K562 (cell line): ENCODE measurements around the gene LHPP.

Experiments
- CREM ChIP-seq: IDR thresholded peaks from 2 replicates; pipeline ENCODE4 v1.6.1; 2014; ENCODE audit warnings: antibody characterized with exemption, low read depth
- EZH2 ChIP-seq: IDR thresholded peaks from 2 replicates; pipeline ENCODE4 v1.6.1; 2012; ENCODE audit warnings: low read depth, mild to moderate bottlenecking, inconsistent platforms, low read length, borderline replicate concordance
- GATAD2B ChIP-seq: fragments of 450-650 bp; IDR thresholded peaks from 2 replicates; pipeline ENCODE4 v1.6.1; 2017; ENCODE audit warnings: mild to moderate bottlenecking, borderline replicate concordance
- NFYB ChIP-seq: IDR thresholded peaks from 2 replicates; pipeline ENCODE4 v1.6.1; 2011; ENCODE audit warnings: mild to moderate bottlenecking, moderate library complexity; ENCODE audit not compliant: insufficient read length; ENCODE audit errors: extremely low read depth
- TAF7 ChIP-seq: fragments of 450-650 bp; IDR thresholded peaks from 2 replicates; pipeline ENCODE4 v1.6.1; 2016; ENCODE audit warnings: missing genetic modification characterization, missing compliant biosample characterization
- TRIM28 ChIP-seq: fragments of 450-650 bp; IDR thresholded peaks from 2 replicates; pipeline ENCODE4 v1.6.1; 2017
- ZNF3 ChIP-seq: fragments of 250-450 bp; sonication (Bioruptor Pico); IDR thresholded peaks from 2 replicates; pipeline ENCODE4 v1.5.0; 2021; ENCODE audit warnings: mild to moderate bottlenecking, moderate library complexity
- TF ChIP-seq, protein P1 (sequence below): fragments of 450-650 bp; IDR thresholded peaks from 2 replicates; pipeline ENCODE4 v1.6.1; 2016; ENCODE audit warnings: low read depth
- TF ChIP-seq, protein P2 (sequence below): sonication (generic); formaldehyde crosslinking; IDR thresholded peaks from 2 replicates; pipeline ENCODE4 v1.8.0; 2023; ENCODE audit warnings: mild to moderate bottlenecking, missing genetic modification reagents

DNA sequence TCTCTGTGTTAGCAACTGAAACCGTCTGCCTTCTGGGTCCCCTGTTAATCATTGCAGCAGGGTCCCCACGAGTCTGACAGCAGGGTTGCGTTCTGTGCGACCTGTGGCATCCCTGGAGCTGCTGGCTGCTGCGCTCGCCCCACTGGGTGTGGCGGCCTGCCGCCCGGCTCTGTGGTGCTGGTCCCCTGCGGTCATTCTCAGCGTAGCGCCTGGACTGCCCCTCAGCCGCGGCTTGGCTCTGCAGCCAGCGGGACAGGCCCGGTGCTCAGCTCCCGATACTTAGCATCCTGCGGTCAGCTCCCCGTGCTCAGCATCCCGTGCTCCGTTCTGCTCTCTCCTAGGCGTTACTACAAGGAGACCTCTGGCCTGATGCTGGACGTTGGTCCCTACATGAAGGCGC lies 35.0 kb downstream of the LHPP start:
- TF ChIP-seq GATAD2B (no peak), NFYB (no peak), CREM (no peak), EZH2 (no peak), ZNF3 (CRISPR knock-in tag) (no peak), TAF7 (tag) (no peak), TRIM28 (no peak)
- TF ChIP-seq, protein P1, sequence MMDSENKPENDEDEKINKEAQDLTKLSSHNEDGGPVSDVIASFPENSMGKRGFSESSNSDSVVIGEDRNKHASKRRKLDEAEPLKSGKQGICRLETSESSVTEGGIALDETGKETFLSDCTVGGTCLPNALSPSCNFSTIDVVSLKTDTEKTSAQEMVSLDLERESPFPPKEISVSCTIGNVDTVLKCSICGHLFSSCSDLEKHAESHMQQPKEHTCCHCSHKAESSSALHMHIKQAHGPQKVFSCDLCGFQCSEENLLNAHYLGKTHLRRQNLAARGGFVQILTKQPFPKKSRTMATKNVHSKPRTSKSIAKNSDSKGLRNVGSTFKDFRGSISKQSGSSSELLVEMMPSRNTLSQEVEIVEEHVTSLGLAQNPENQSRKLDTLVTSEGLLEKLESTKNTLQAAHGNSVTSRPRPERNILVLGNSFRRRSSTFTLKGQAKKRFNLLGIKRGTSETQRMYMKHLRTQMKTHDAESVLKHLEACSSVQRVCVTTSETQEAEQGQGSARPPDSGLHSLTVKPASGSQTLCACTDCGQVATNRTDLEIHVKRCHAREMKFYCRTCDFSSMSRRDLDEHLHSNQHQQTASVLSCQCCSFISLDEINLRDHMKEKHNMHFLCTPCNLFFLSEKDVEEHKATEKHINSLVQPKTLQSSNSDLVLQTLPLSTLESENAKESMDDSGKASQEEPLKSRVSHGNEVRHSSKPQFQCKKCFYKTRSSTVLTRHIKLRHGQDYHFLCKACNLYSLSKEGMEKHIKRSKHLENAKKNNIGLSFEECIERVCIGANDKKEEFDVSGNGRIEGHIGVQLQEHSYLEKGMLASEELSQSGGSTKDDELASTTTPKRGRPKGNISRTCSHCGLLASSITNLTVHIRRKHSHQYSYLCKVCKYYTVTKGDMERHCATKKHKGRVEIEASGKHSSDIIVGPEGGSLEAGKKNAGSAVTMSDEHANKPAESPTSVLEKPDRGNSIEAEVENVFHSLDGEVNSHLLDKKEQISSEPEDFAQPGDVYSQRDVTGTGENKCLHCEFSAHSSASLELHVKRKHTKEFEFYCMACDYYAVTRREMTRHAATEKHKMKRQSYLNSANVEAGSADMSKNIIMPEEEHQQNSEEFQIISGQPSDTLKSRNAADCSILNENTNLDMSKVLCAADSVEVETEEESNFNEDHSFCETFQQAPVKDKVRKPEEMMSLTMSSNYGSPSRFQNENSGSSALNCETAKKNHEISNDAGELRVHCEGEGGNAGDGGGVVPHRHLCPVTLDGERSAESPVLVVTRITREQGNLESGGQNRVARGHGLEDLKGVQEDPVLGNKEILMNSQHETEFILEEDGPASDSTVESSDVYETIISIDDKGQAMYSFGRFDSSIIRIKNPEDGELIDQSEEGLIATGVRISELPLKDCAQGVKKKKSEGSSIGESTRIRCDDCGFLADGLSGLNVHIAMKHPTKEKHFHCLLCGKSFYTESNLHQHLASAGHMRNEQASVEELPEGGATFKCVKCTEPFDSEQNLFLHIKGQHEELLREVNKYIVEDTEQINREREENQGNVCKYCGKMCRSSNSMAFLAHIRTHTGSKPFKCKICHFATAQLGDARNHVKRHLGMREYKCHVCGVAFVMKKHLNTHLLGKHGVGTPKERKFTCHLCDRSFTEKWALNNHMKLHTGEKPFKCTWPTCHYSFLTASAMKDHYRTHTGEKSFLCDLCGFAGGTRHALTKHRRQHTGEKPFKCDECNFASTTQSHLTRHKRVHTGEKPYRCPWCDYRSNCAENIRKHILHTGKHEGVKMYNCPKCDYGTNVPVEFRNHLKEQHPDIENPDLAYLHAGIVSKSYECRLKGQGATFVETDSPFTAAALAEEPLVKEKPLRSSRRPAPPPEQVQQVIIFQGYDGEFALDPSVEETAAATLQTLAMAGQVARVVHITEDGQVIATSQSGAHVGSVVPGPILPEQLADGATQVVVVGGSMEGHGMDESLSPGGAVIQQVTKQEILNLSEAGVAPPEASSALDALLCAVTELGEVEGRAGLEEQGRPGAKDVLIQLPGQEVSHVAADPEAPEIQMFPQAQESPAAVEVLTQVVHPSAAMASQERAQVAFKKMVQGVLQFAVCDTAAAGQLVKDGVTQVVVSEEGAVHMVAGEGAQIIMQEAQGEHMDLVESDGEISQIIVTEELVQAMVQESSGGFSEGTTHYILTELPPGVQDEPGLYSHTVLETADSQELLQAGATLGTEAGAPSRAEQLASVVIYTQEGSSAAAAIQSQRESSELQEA, result no peak
- TF ChIP-seq, protein P2, sequence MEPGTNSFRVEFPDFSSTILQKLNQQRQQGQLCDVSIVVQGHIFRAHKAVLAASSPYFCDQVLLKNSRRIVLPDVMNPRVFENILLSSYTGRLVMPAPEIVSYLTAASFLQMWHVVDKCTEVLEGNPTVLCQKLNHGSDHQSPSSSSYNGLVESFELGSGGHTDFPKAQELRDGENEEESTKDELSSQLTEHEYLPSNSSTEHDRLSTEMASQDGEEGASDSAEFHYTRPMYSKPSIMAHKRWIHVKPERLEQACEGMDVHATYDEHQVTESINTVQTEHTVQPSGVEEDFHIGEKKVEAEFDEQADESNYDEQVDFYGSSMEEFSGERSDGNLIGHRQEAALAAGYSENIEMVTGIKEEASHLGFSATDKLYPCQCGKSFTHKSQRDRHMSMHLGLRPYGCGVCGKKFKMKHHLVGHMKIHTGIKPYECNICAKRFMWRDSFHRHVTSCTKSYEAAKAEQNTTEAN, result no peak
